Measurements from ENCODE around the gene OSGIN1.

DNA sequence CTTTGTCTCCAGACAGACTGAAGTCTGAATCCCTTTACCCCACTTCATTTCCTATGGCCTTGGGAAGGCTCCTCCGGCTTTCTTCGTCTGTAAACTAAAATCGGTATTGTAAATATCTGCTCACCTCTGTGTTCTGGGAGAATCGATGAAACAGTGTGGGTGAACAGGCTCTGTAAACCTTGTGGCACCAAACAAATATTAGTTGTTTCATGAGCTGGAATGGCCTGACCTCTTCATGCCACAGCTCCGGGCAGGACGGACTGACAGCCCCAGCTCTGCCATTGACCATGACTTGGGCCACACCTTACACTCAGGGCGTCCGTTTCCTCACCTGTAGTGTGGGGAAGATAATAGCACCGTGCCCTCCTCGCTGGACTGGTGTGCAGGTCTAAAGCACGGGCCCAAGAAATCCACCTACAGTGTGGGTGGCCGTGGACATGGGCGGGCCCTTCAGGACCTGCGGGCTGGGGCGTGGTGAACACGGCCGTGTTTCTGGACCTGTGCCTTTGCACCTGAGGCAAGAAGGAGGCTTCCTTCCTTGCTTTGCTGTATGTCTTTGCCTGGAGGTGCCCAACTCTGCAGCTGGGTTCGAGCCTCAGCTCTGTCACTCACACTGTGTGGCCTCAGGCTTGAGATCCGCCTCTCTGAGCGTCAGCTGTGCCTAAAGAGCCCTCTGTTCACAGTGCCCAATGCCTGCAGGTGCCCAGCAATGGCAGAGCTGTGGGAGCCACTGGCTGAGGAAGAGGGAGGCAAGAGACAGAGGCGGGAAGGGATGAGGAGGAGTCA is 6.1 kb upstream of the OSGIN1 start:
- TF ChIP-seq, protein P1, sequence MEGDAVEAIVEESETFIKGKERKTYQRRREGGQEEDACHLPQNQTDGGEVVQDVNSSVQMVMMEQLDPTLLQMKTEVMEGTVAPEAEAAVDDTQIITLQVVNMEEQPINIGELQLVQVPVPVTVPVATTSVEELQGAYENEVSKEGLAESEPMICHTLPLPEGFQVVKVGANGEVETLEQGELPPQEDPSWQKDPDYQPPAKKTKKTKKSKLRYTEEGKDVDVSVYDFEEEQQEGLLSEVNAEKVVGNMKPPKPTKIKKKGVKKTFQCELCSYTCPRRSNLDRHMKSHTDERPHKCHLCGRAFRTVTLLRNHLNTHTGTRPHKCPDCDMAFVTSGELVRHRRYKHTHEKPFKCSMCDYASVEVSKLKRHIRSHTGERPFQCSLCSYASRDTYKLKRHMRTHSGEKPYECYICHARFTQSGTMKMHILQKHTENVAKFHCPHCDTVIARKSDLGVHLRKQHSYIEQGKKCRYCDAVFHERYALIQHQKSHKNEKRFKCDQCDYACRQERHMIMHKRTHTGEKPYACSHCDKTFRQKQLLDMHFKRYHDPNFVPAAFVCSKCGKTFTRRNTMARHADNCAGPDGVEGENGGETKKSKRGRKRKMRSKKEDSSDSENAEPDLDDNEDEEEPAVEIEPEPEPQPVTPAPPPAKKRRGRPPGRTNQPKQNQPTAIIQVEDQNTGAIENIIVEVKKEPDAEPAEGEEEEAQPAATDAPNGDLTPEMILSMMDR (IDR thresholded peaks at IDR 0.05; ENCODE audit: low read depth, low read length): no peak
- no peak for TF ChIP-seq EZH2phosphoT487 (IDR thresholded peaks at IDR 0.05; ENCODE audit: low read depth)
